Measurements from ENCODE around the gene PRSS12.

The PRSS12 gene

DNA sequence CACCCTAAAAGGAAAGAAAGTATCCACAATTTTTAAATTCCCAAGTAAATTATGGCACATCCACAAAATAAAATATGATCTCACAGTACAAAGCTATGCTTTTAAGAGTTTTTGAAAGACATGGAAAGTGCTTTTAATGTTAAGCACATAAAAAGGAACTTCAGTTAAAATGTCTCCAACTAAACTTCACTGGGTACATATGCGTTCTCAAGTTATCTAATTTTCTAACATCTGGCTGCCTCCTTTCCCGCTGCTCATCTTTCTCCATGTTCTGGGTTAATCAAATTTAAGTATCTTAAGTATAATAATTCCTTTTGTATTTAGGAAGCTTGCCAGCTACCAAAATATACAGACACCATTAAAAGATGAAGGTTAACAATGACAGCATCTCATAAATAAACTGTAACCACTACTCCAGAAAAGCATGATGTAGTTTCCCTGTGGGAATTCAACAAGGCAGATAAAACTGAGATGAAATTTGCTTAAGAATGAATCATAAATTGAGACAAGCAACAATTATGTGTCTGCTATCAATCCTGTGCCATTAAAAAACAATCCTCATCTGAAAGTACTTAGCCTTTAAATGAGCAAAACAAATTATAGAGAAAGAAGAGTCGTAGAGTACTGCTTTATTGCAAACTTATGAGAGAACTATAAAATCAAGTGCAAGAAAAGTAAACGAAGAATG is 25.1 kb downstream of the PRSS12 start:
- Histone ChIP-seq H4K20me1 (ENCODE audit: insufficient read depth, low read length) (no peaks in the 10 kb centered on the region), H3K27me3 (ENCODE audit: low read depth, low read length) (no peaks in the 10 kb centered on the region), H3K79me2 (ENCODE audit: low read length) (no peaks in the 10 kb centered on the region), H3K4me3 (ENCODE audit: low read length) (no peak overlapping the region), H3K9ac (ENCODE audit: low read length) (no peak overlapping the region), H3K27ac (ENCODE audit: low read length) (no peak overlapping the region), H3K4me1 (ENCODE audit: low read length) (no peaks in the 10 kb centered on the region), H3K9me3 (ENCODE audit: insufficient read depth, low read length) (no peaks in the 10 kb centered on the region), H3K36me3 (replicated peaks; ENCODE audit: low read depth, low read length) (no peaks in the 10 kb centered on the region), H2AFZ (ENCODE audit: low read depth, low read length) (no peak overlapping the region), H3K4me2 (ENCODE audit: low read length) (no peak overlapping the region)
- TF ChIP-seq CTCF (IDR thresholded peaks at IDR 0.05; ENCODE audit: low read depth, low read length): no peak
- no peak for TF ChIP-seq EZH2phosphoT487 (IDR thresholded peaks at IDR 0.05; ENCODE audit: low read depth)

GRCh38 chr4:118326585-118326984 is 26.2 kb downstream of the PRSS12 start:
- no peaks in the 10 kb centered on the region for H3K27me3 ChIP-seq (ENCODE audit: low read depth, low read length)
- no peak overlapping the region for H3K27ac ChIP-seq (ENCODE audit: low read length)
- H3K79me2 ChIP-seq (ENCODE audit: low read length): no peaks in the 10 kb centered on the region
- no peak overlapping the region for H3K4me2 ChIP-seq (ENCODE audit: low read length)
- H4K20me1 ChIP-seq (ENCODE audit: insufficient read depth, low read length): no peaks in the 10 kb centered on the region
- H3K36me3 ChIP-seq (replicated peaks; ENCODE audit: low read depth, low read length): no peaks in the 10 kb centered on the region
- no peak overlapping the region for H3K4me3 ChIP-seq (ENCODE audit: low read length)
- H3K4me1 ChIP-seq (ENCODE audit: low read length): no peaks in the 10 kb centered on the region
- no peak overlapping the region for H3K9ac ChIP-seq (ENCODE audit: low read length)
- H2AFZ ChIP-seq (ENCODE audit: low read depth, low read length): no peak overlapping the region
- H3K9me3 ChIP-seq (ENCODE audit: insufficient read depth, low read length): no peaks in the 10 kb centered on the region
- no peak for TF ChIP-seq EZH2phosphoT487 (IDR thresholded peaks at IDR 0.05; ENCODE audit: low read depth)
- no peak for TF ChIP-seq CTCF (IDR thresholded peaks at IDR 0.05; ENCODE audit: low read depth, low read length)

- TF ChIP-seq EZH2phosphoT487 (IDR thresholded peaks at IDR 0.05; ENCODE audit: low read depth): no peak
- no peak for TF ChIP-seq CTCF (IDR thresholded peaks at IDR 0.05; ENCODE audit: low read depth, low read length)
- Histone ChIP-seq H3K36me3 (replicated peaks; ENCODE audit: low read depth, low read length) (no peaks in the 10 kb centered on the region), H3K4me3 (ENCODE audit: low read length) (no peak overlapping the region), H3K9me3 (ENCODE audit: insufficient read depth, low read length) (no peaks in the 10 kb centered on the region), H4K20me1 (ENCODE audit: insufficient read depth, low read length) (no peaks in the 10 kb centered on the region), H3K9ac (ENCODE audit: low read length) (no peak overlapping the region), H3K27ac (ENCODE audit: low read length) (no peak overlapping the region), H3K4me1 (ENCODE audit: low read length) (no peaks in the 10 kb centered on the region), H2AFZ (ENCODE audit: low read depth, low read length) (no peak overlapping the region), H3K4me2 (ENCODE audit: low read length) (no peak overlapping the region), H3K79me2 (ENCODE audit: low read length) (no peaks in the 10 kb centered on the region), H3K27me3 (ENCODE audit: low read depth, low read length) (no peaks in the 10 kb centered on the region)
Observed at GRCh38 chr4:118325431-118325830, 27.4 kb downstream of the PRSS12 start.

GRCh38 chr4:118322831-118323502 is 29.8 kb downstream of the PRSS12 start:
- no peak overlapping the region for H2AFZ ChIP-seq (ENCODE audit: low read depth, low read length)
- H3K27me3 ChIP-seq (ENCODE audit: low read depth, low read length): no peaks in the 10 kb centered on the region

More at GRCh38 chr4:118322831-118323502, 29.8 kb downstream of the PRSS12 start:
- Histone ChIP-seq H3K4me3 (ENCODE audit: low read length) (no peak overlapping the region), H3K4me2 (ENCODE audit: low read length) (no peak overlapping the region), H3K9me3 (ENCODE audit: insufficient read depth, low read length) (no peaks in the 10 kb centered on the region), H3K4me1 (ENCODE audit: low read length) (no peaks in the 10 kb centered on the region), H3K27ac (ENCODE audit: low read length) (no peak overlapping the region), H4K20me1 (ENCODE audit: insufficient read depth, low read length) (no peaks in the 10 kb centered on the region), H3K36me3 (replicated peaks; ENCODE audit: low read depth, low read length) (no peaks in the 10 kb centered on the region), H3K79me2 (ENCODE audit: low read length) (no peaks in the 10 kb centered on the region), H3K9ac (ENCODE audit: low read length) (no peak overlapping the region)
- TF ChIP-seq EZH2phosphoT487 (IDR thresholded peaks at IDR 0.05; ENCODE audit: low read depth) (no peak), CTCF (IDR thresholded peaks at IDR 0.05; ENCODE audit: low read depth, low read length) (no peak)
